Sigmoid colon (tissue), 7 donors: Measurements from ENCODE around the gene RFT1. TPM values are rescaled to one million over a fixed set of nuclear protein-coding genes. Genes with fewer than 3 reads are reported as not detected.

Experiments used
- DNase-seq: peaks from one replicate; pipeline ENCODE4 v3.0.0-alpha.2; 2019
- H3K27ac ChIP-seq, 4 donors: fragments of 200-600 bp; sonication (generic); one replicate each; pipeline ENCODE4 v1.5.1; 2016 to 2019; ENCODE audit warnings: mild to moderate bottlenecking in 1 of 4
- H3K27me3 ChIP-seq, 3 donors: fragments of 200-600 bp; sonication (generic); one replicate each; pipeline ENCODE4 v1.5.1; 2019; ENCODE audit warnings: mild to moderate bottlenecking in 1 of 3
- H3K36me3 ChIP-seq, 4 donors: fragments of 200-600 bp; sonication (generic); one replicate each; pipeline ENCODE4 v1.5.1; 2016 to 2019
- H3K4me1 ChIP-seq, 4 donors: fragments of 200-600 bp; sonication (generic); one replicate each; pipeline ENCODE4 v1.5.1; 2017 to 2019
- H3K4me3 ChIP-seq, 4 donors: fragments of 200-600 bp; sonication (generic); one replicate each; pipeline ENCODE4 v1.5.1; 2017 to 2019; ENCODE audit warnings: mild to moderate bottlenecking in 2 of 4, moderate library complexity in 1 of 4
- H3K9me3 ChIP-seq, 4 donors: fragments of 200-600 bp in 3 of 4; sonication (generic) in 3 of 4; one replicate each; pipeline versions ENCODE4 v1.5.1 to v1.6.1; 2013 to 2019
- CTCF ChIP-seq, 4 experiments: fragments of 450-650 bp in 3 of 4; fragments of 200-600 bp in 1 of 4; IDR thresholded peaks; one replicate each; pipeline ENCODE4 v1.5.1; 2016 to 2019; ENCODE audit warnings: antibody characterized with exemption in 4 of 4, mild to moderate bottlenecking in 3 of 4, moderate library complexity in 2 of 4
- EP300 ChIP-seq, 4 donors: sonication (generic); formaldehyde crosslinking; IDR thresholded peaks; one replicate each; pipeline ENCODE4 v1.6.1; 2017; ENCODE audit warnings: antibody characterized with exemption in 4 of 4
- POLR2A ChIP-seq, 2 donors: fragments of 450-650 bp; IDR thresholded peaks; one replicate each; pipeline ENCODE4 v1.6.1; 2016; ENCODE audit warnings: antibody characterized with exemption in 2 of 2, mild to moderate bottlenecking in 2 of 2, moderate library complexity in 2 of 2
- POLR2AphosphoS5 ChIP-seq, 4 donors: sonication (generic); formaldehyde crosslinking; IDR thresholded peaks; one replicate each; pipeline ENCODE4 v1.6.1; 2017; ENCODE audit warnings: antibody characterized with exemption in 4 of 4
- WGBS, 2 donors: extraction: QIAGEN DNeasy Blood & Tissue Kit; methylation state at CpG; one replicate each; pipeline ENCODE4 v1.1.7; 2013; 5-methylcytosine and 5-hydroxymethylcytosine counted together
- intact Hi-C: fragments of 100-400 bp; cut with DNase I; formaldehyde crosslinking; loops from one replicate; pipeline ENCODE4 v1.15.1; 2023
- polyA plus RNA-seq, 3 donors: library from polyadenylated mRNA; stranded (reverse); fragments of 200-250 nt; gene quantifications; one replicate each; pipeline ENCODE4 v1.2.3, GENCODE V29; 2013
- total RNA-seq, 4 donors: library from RNA; depleted of rRNA; stranded (reverse); fragments of >200 nt; gene quantifications; one replicate each; pipeline ENCODE4 v1.1.0, GENCODE V29; 2016
- donor health status: healthy with polysubstance abuse.
- donor health status: Bipolar disorder and iron deficiency.
- donor health status: healthy.

Gene RFT1
- total and polyA plus RNA-seq, 7 donors = 3.0 to 13.2 (median 6.3) TPM

- TF ChIP-seq CTCF (IDR thresholded peaks at IDR 0.05) (no peak), POLR2AphosphoS5 (IDR thresholded peaks at IDR 0.05) (no peak), EP300 (IDR thresholded peaks at IDR 0.05) (no peak), POLR2A (IDR thresholded peaks at IDR 0.05) (no peak)
- intact Hi-C loops = no loop called here
- no peak overlapping the region for H3K4me3 ChIP-seq
- no peaks in the 10 kb centered on the region for H3K27me3 ChIP-seq
- H3K4me1 ChIP-seq = no peaks in the 10 kb centered on the region
- no peak overlapping the region for H3K27ac ChIP-seq
- no peak for DNase-seq
- H3K9me3 ChIP-seq = no peaks in the 10 kb centered on the region
- 81 to 85% methylated on average over 9 of the region's 9 CpGs for WGBS, 2 donors
- peaks cover 0 to 16% (median 3%) of the 10 kb centered on the region in 4 donors for H3K36me3 ChIP-seq
These were observed 44.4 kb upstream of the RFT1 start for GRCh38 chr3:53174346-53175250.

- no peak for TF ChIP-seq EP300 (IDR thresholded peaks at IDR 0.05)
- TF ChIP-seq POLR2AphosphoS5 (IDR thresholded peaks at IDR 0.05) = no peak
- no peak for TF ChIP-seq POLR2A (IDR thresholded peaks at IDR 0.05)
- no peak for TF ChIP-seq CTCF (IDR thresholded peaks at IDR 0.05)
- DNase-seq = no peak
- H3K36me3 ChIP-seq = peaks cover 0 to 2% (median 0%) of the 10 kb centered on the region in 4 donors
- H3K4me3 ChIP-seq = no peak overlapping the region
- H3K4me1 ChIP-seq = no peaks in the 10 kb centered on the region
- intact Hi-C loops = no loop called here
- 83 to 93% methylated on average over 5 of the region's 5 CpGs for WGBS, 2 donors
- H3K27me3 ChIP-seq = no peaks in the 10 kb centered on the region
- H3K27ac ChIP-seq = no peak overlapping the region
- H3K9me3 ChIP-seq = no peaks in the 10 kb centered on the region
These were observed 42.9 kb upstream of the RFT1 start for GRCh38 chr3:53173107-53173506.

DNA sequence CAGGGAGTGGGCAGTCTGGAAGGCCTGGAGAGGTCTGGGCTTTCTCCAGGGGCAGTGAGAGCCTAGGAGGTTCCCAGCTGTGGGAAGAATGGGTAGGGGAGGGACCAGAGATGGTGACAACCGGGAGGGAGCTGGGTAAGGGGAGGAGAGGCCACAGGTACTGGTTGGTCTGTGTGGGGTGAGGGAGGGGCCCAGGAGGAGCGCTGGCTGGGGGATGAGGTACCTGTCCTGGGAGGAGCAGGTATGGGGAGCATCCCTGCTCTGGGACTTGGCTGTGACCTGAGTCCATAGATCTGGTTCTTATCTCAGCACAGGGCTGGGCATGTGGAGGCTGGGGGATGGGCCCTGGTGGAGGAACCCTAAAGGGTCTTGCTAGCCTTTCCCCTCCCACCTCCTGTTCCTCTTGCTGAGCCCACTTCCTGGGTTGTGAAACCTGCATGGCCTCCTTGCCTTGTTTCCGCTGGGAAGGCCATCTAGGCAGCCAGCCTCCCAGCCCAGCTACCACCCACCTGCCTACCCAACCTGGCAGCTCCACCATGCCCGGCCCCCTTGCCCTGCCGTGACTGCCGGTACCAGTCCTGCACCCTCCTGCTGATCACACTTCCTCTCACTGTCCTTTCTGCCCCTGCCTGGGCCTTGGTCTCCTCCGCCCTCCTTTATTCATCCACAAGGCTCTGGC is 41.7 kb upstream of the RFT1 start:
- DNase-seq = no peak
- no peak overlapping the region for H3K27ac ChIP-seq
- WGBS, 2 donors = 74 to 82% methylated on average over 7 of the region's 7 CpGs

DNA sequence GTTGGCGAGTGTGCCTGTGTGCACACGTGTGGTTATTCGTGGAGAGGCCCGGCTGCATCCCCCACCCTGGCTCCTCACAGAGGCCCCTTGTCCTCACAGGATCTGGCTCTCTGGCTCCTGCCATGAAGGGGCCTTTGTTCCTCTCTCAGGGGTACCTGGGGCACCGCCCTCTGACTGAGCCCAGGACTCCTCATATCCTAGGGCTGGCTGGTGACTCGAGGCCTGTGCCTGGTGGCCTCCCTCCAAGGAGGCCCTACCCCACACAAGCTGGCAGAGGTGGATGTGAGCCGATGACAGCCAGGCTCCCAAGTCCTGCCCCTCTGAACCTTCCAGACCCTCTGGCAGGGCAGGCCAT is 40.8 kb upstream of the RFT1 start:
- DNase-seq = no peak
- Histone ChIP-seq H3K4me1 (peaks cover 0 to 11% (median 7%) of the 10 kb centered on the region in 4 donors), H3K36me3 (no peaks in the 10 kb centered on the region), H3K4me3 (no peak overlapping the region), H3K27ac (no peak overlapping the region), H3K9me3 (no peaks in the 10 kb centered on the region), H3K27me3 (no peaks in the 10 kb centered on the region)
- TF ChIP-seq EP300 (IDR thresholded peaks at IDR 0.05) (no peak), POLR2A (IDR thresholded peaks at IDR 0.05) (no peak), POLR2AphosphoS5 (IDR thresholded peaks at IDR 0.05) (no peak), CTCF (IDR thresholded peaks at IDR 0.05) (no peak)
- WGBS, 2 donors = 69 to 77% methylated on average over 7 of the region's 7 CpGs
- intact Hi-C loops = no loop called here

More for the DNA sequence above, 41.7 kb upstream of the RFT1 start:
- intact Hi-C loops = no loop called here
- H3K27me3 ChIP-seq = no peaks in the 10 kb centered on the region
- TF ChIP-seq CTCF (IDR thresholded peaks at IDR 0.05) = no peak
- TF ChIP-seq POLR2AphosphoS5 (IDR thresholded peaks at IDR 0.05) = no peak
- TF ChIP-seq EP300 (IDR thresholded peaks at IDR 0.05) = no peak
- no peak for TF ChIP-seq POLR2A (IDR thresholded peaks at IDR 0.05)
- no peak overlapping the region for H3K4me3 ChIP-seq
- H3K4me1 ChIP-seq = peaks cover 0 to 3% (median 0%) of the 10 kb centered on the region in 4 donors
- H3K36me3 ChIP-seq = no peaks in the 10 kb centered on the region
- no peaks in the 10 kb centered on the region for H3K9me3 ChIP-seq
